Uterus (tissue), 4 donors: ENCODE results near the gene PLA2G10. TPM values are rescaled to one million over a fixed set of nuclear protein-coding genes. Genes with fewer than 3 reads are reported as not detected.

Experiments used
- DNase-seq, 2 donors: peaks; one replicate each; pipeline ENCODE4 v3.0.0-alpha.2; 2019 to 2020
- H3K27ac ChIP-seq, 2 donors: fragments of 200-600 bp; sonication (generic); 1 replicate in 1 of 2; 2 replicates in 1 of 2; pipeline ENCODE4 v1.5.1; 2016 to 2018
- H3K27me3 ChIP-seq, 2 donors: fragments of 200-600 bp; sonication (generic); one replicate each; pipeline ENCODE4 v1.5.1; 2018 to 2019; ENCODE audit warnings: control low read depth in 1 of 2
- H3K36me3 ChIP-seq, 2 donors: fragments of 200-600 bp; sonication (generic); one replicate each; pipeline ENCODE4 v1.5.1; 2019; ENCODE audit warnings: control low read depth in 1 of 2
- H3K4me1 ChIP-seq, 2 donors: fragments of 200-600 bp; sonication (generic); one replicate each; pipeline ENCODE4 v1.5.1; 2018 to 2019; ENCODE audit warnings: control low read depth in 1 of 2
- H3K4me3 ChIP-seq, 2 donors: fragments of 200-600 bp; sonication (generic); 1 replicate in 1 of 2; 2 replicates in 1 of 2; pipeline ENCODE4 v1.5.1; 2018 to 2019; ENCODE audit warnings: mild to moderate bottlenecking in 1 of 2
- H3K9me3 ChIP-seq, 2 donors: fragments of 200-600 bp; sonication (generic); one replicate each; pipeline ENCODE4 v1.5.1; 2019; ENCODE audit warnings: control low read depth in 1 of 2
- CTCF ChIP-seq, 4 experiments: fragments of 200-600 bp in 2 of 4; fragments of 450-650 bp in 2 of 4; sonication (generic) in 2 of 4; IDR thresholded peaks; one replicate each; pipeline ENCODE4 v1.5.1; 2016 to 2019; ENCODE audit warnings: antibody characterized with exemption in 4 of 4, mild to moderate bottlenecking in 2 of 4, moderate library complexity in 1 of 4
- POLR2A ChIP-seq, 2 donors: fragments of 450-650 bp; IDR thresholded peaks; one replicate each; pipeline ENCODE4 v1.6.1; 2016; ENCODE audit warnings: antibody characterized with exemption in 2 of 2, mild to moderate bottlenecking in 1 of 2, moderate library complexity in 1 of 2
- intact Hi-C: fragments of 100-400 bp; cut with DNase I; formaldehyde crosslinking; loops from one replicate; pipeline ENCODE4 v1.15.1; 2023; ENCODE audit warnings: low total_unique reads
- small RNA-seq: library from RNA; depleted of rRNA; stranded (forward); fragments of <200 nt; gene quantifications from one replicate; pipeline ENCODE3, GENCODE V24; 2016
- total RNA-seq, 4 donors: library from RNA; depleted of rRNA in 3 of 4; stranded (reverse); fragments of >200 nt in 3 of 4; gene quantifications; one replicate each; pipeline versions ENCODE4 v1.1.0 to v1.2.4, GENCODE V29; 2014 to 2023
- donor health status: DM: yes; HTN: yes; CAD: no.

The PLA2G10 gene
- total RNA-seq, 4 donors from 2014 or later = not detected

GRCh38 chr16:14628806-14629611 is 65.1 kb downstream of the PLA2G10 start:
- peak overlapping the region; percentile 77 to 94 for H3K27ac ChIP-seq
- H3K27me3 ChIP-seq = no peaks in the 10 kb centered on the region
- intact Hi-C loops = no loop called here
- H3K4me1 ChIP-seq = peaks cover under 1 to 7% of the 10 kb centered on the region in 2 donors
- no peaks in the 10 kb centered on the region for H3K9me3 ChIP-seq
- TF ChIP-seq POLR2A (IDR thresholded peaks at IDR 0.05) (no peak), CTCF (IDR thresholded peaks at IDR 0.05) (no peak)
- no peaks in the 10 kb centered on the region for H3K36me3 ChIP-seq
- peak overlapping the region; percentile 88 to 96 for H3K4me3 ChIP-seq
- DNase-seq = no peak

DNA sequence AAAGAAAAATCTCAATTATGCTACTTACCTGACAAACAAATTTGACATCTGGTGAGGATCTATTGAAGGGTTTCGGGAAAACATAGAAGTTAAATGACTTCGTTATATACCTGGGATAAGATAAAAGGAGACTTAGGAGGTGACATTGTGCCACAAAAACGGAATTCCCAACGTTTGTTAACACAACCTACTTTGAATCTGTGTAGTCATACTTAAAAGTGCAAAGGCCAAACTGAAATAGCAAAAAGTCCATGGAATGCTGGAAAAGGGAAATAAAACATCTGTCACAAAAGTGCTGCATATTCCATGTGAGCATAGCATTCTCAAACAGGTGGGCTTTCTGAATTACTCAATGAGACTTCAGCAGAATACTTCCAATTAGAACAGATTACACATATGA is 67.0 kb downstream of the PLA2G10 start:
- Histone ChIP-seq H3K4me3 (no peak overlapping the region), H3K27me3 (no peaks in the 10 kb centered on the region), H3K27ac (no peak overlapping the region), H3K4me1 (peaks cover 0 to 7% of the 10 kb centered on the region in 2 donors), H3K9me3 (no peaks in the 10 kb centered on the region), H3K36me3 (no peaks in the 10 kb centered on the region)
- DNase-seq = no peak
- TF ChIP-seq CTCF (IDR thresholded peaks at IDR 0.05) = no peak
- no peak for TF ChIP-seq POLR2A (IDR thresholded peaks at IDR 0.05)
- intact Hi-C loops = no loop called here

Small RNAs within 50 kb of the gene (small RNA-seq; reads per million reads assigned to genes)
- not detected for gene RNU7-125P

Other genes with a start within 250 kb of the PLA2G10 start
- gene PARN, start 64.0 kb downstream of the PLA2G10 start, total RNA-seq = 10 to 100 TPM; 34.1 to 50.0 (median 40.3) TPM
- gene BFAR, start 61.4 kb downstream of the PLA2G10 start, total RNA-seq = 10 to 100 TPM; 17.4 to 88.1 (median 60.7) TPM
- 10 to 100 TPM in 1 of 4 donors, 1 to 10 TPM in 1, not detected in 2; 6.0 to 11.5 TPM for gene NPIPA3, start 9.1 kb upstream of the PLA2G10 start, total RNA-seq
- gene NPIPA2, start 48.2 kb upstream of the PLA2G10 start, total RNA-seq = 10 to 100 TPM in 2 of 4 donors, not detected in 2; 11.5 to 14.4 TPM
- 10 to 100 TPM; 19.7 to 93.0 (median 52.0) TPM for gene NOMO1, start 139.4 kb upstream of the PLA2G10 start, total RNA-seq
- 100 to 1,000 TPM in 1 of 4 donors, 10 to 100 TPM in 3; 13.5 to 183 (median 59.6) TPM for gene NPIPA1, start 243.1 kb upstream of the PLA2G10 start, total RNA-seq